GM12864 (cell line): Measurements from ENCODE around the gene COQ4.
A peak's percentile ranks its signal among the peaks of the same experiment; 100 is the strongest.

Experiments
- DNase-seq: peaks from one replicate; pipeline ENCODE4 v3.0.0-alpha.2; 2011; ENCODE audit warnings: low read depth
- H3K4me3 ChIP-seq: 2 replicates; pipeline ENCODE4 v1.5.1; 2011; ENCODE audit warnings: mild to moderate bottlenecking, low read depth, low read length, control low read depth
- CTCF ChIP-seq: IDR thresholded peaks from 2 replicates; pipeline ENCODE4 v1.5.1; 2011; ENCODE audit warnings: low read depth, mild to moderate bottlenecking, moderate library complexity, low read length, control low read depth, inconsistent platforms; ENCODE audit errors: missing control alignments

The COQ4 gene

GRCh38 chr9:128323212-128323730, 632 bp downstream of the COQ4 start:
- DNase-seq = no peak
- no peak for TF ChIP-seq CTCF
- H3K4me3 ChIP-seq = peak overlapping the region; percentile 71

- DNase-seq = no peak
- no peak for TF ChIP-seq CTCF
- H3K4me3 ChIP-seq = peak overlapping the region; percentile 71
These were observed 1.2 kb downstream of the COQ4 start for GRCh38 chr9:128323791-128324190.

GRCh38 chr9:128324401-128324800, 1.8 kb downstream of the COQ4 start:
- H3K4me3 ChIP-seq = no peak overlapping the region
- no peak for TF ChIP-seq CTCF
- no peak for DNase-seq

DNA sequence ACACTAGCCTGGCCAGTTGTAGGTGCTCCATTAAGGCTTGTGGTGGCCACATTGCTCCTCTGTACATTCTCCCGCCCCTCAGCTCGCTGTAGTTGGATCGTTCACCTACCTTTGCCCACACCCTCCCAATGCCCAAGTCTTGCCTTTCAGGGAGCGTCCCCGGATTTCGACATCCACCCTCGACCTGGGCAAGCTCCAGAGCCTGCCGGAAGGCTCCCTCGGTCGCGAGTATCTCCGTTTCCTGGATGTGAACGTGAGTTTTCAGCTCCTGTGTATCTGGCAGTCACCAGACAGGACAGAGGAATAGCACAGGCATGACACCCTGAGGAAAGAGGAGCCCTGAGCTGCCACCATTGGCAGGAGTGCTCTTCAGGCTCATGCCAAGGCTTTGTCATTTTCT, 3.0 kb downstream of the COQ4 start:
- no peak for DNase-seq
- TF ChIP-seq CTCF = no peak
- H3K4me3 ChIP-seq = no peak overlapping the region

- no peak for TF ChIP-seq CTCF
- H3K4me3 ChIP-seq = no peak overlapping the region
These were observed 10.8 kb downstream of the COQ4 start for GRCh38 chr9:128333451-128333869.

GRCh38 chr9:128335161-128335560, 12.5 kb downstream of the COQ4 start:
- DNase-seq = no peak
- no peak for TF ChIP-seq CTCF
- no peak overlapping the region for H3K4me3 ChIP-seq

More at GRCh38 chr9:128333451-128333869, 10.8 kb downstream of the COQ4 start:
- DNase-seq = no peak

GRCh38 chr9:128335914-128336313, 13.3 kb downstream of the COQ4 start:
- no peak for DNase-seq
- no peak overlapping the region for H3K4me3 ChIP-seq
- TF ChIP-seq CTCF = no peak
